Measurements from ENCODE around the gene AP3S2.
A peak's percentile ranks its signal among the peaks of the same experiment; 100 is the strongest.
"Not testable (repeated sequence)": the region's sequence is repeated elsewhere in the genome, so short reads cannot be mapped to it uniquely, and the experiment has no call there.

AP3S2 gene

GRCh38 chr15:89876396-89877082, 17.3 kb downstream of the AP3S2 start:
- no peak for TF ChIP-seq CTCF (IDR thresholded peaks at IDR 0.05; ENCODE audit: low read depth, low read length)
- DNase-seq (ENCODE audit: extremely low read depth, low read depth) = no peak

GRCh38 chr15:89875741-89876140, 18.1 kb downstream of the AP3S2 start:
- no peak for DNase-seq (ENCODE audit: extremely low read depth, low read depth)
- TF ChIP-seq CTCF (IDR thresholded peaks at IDR 0.05; ENCODE audit: low read depth, low read length) = no peak

- DNase-seq (ENCODE audit: extremely low read depth, low read depth) = no peak
- TF ChIP-seq CTCF (IDR thresholded peaks at IDR 0.05; ENCODE audit: low read depth, low read length) = peak; percentile 99
Measured at GRCh38 chr15:89874926-89875564, 18.7 kb downstream of the AP3S2 start.

GRCh38 chr15:89870688-89871288, 23.0 kb downstream of the AP3S2 start:
- no peak for TF ChIP-seq CTCF (IDR thresholded peaks at IDR 0.05; ENCODE audit: low read depth, low read length)
- DNase-seq (ENCODE audit: extremely low read depth, low read depth) = no peak

GRCh38 chr15:89870006-89870405, 23.8 kb downstream of the AP3S2 start:
- TF ChIP-seq CTCF (IDR thresholded peaks at IDR 0.05; ENCODE audit: low read depth, low read length) = no peak
- DNase-seq (ENCODE audit: extremely low read depth, low read depth) = no peak

GRCh38 chr15:89869490-89869889, 24.3 kb downstream of the AP3S2 start:
- DNase-seq (ENCODE audit: extremely low read depth, low read depth) = not testable (repeated sequence)

- no peak for DNase-seq (ENCODE audit: extremely low read depth, low read depth)
- no peak for TF ChIP-seq CTCF (IDR thresholded peaks at IDR 0.05; ENCODE audit: low read depth, low read length)
Measured at GRCh38 chr15:89864958-89865739, 28.6 kb downstream of the AP3S2 start.

All from AG09319 (cell line).